Transverse colon (tissue), 4 donors: ENCODE data around the gene RAI1. TPM values are rescaled to one million over a fixed set of nuclear protein-coding genes. Genes with fewer than 3 reads are reported as not detected.

Experiments used
- DNase-seq: peaks from one replicate; pipeline ENCODE4 v3.0.0-alpha.2; 2019
- H3K27ac ChIP-seq, 4 donors: fragments of 200-600 bp; sonication (generic); 2 replicates each; pipeline ENCODE4 v1.5.1; 2016 to 2018; ENCODE audit warnings: inconsistent platforms in 4 of 4
- H3K27me3 ChIP-seq: fragments of 200-600 bp; sonication (generic); 2 replicates; pipeline ENCODE4 v1.5.1; 2017; ENCODE audit warnings: inconsistent platforms
- H3K36me3 ChIP-seq, 4 donors: fragments of 200-600 bp; sonication (generic); 2 replicates each; pipeline ENCODE4 v1.5.1; 2017 to 2019; ENCODE audit warnings: inconsistent platforms in 4 of 4
- H3K4me1 ChIP-seq, 4 donors: fragments of 200-600 bp; sonication (generic); 2 replicates each; pipeline ENCODE4 v1.5.1; 2017 to 2020; ENCODE audit warnings: inconsistent platforms in 4 of 4
- H3K4me3 ChIP-seq, 4 donors: fragments of 200-600 bp; sonication (generic); 1 replicate in 1 of 4; 2 replicates in 3 of 4; pipeline versions ENCODE4 v1.5.1 to v1.6.1; 2017 to 2019; ENCODE audit warnings: inconsistent platforms in 4 of 4
- H3K9me3 ChIP-seq, 2 donors: fragments of 200-600 bp; sonication (generic); 2 replicates each; pipeline ENCODE4 v1.5.1; 2017 to 2019; ENCODE audit warnings: inconsistent platforms in 2 of 2
- EP300 ChIP-seq: sonication (generic); formaldehyde crosslinking; IDR thresholded peaks from one replicate; pipeline ENCODE4 v1.6.1; 2017; ENCODE audit warnings: antibody characterized with exemption, low read depth
- POLR2A ChIP-seq: fragments of 450-650 bp; IDR thresholded peaks from one replicate; pipeline ENCODE4 v1.6.1; 2016; ENCODE audit warnings: antibody characterized with exemption, mild to moderate bottlenecking, moderate library complexity
- POLR2AphosphoS5 ChIP-seq, 3 donors: sonication (generic); formaldehyde crosslinking; IDR thresholded peaks; one replicate each; pipeline ENCODE4 v1.6.1; 2016; ENCODE audit warnings: antibody characterized with exemption in 3 of 3
- WGBS, 2 donors: methylation state at CpG; one replicate each; pipeline ENCODE4 v1.1.5; 2018; ENCODE audit warnings: low coverage in 1 of 2; 5-methylcytosine and 5-hydroxymethylcytosine counted together
- in situ Hi-C, 4 donors: fragments of 200-750 bp; cut with MboI; loops; one replicate each; pipeline versions ENCODE4 v1.15.0 to v1.15.1; 2017; ENCODE audit warnings: low sequenced_read_pairs in 3 of 4, low pct_ligation_motif_present in 1 of 4, low pct_unique_long_range_greater_than_20kb in 1 of 4
- intact Hi-C: fragments of 100-400 bp; cut with DNase I; formaldehyde crosslinking; loops from one replicate; pipeline ENCODE4 v1.15.1; 2023; ENCODE audit warnings: low total_unique reads
- total RNA-seq, 4 donors: library from RNA; depleted of rRNA; stranded (reverse); fragments of >200 nt; gene quantifications; one replicate each; pipeline ENCODE4 v1.1.0, GENCODE V29; 2016
- TF ChIP-seq, protein P1 (sequence below), 5 experiments: fragments of 200-600 bp in 3 of 5; fragments of 450-650 bp in 2 of 5; sonication (generic) in 3 of 5; IDR thresholded peaks; 1 replicate in 2 of 5; 2 replicates in 3 of 5; pipeline ENCODE4 v1.5.1; 2016 to 2017; ENCODE audit warnings: antibody characterized with exemption in 5 of 5, inconsistent platforms in 3 of 5, mild to moderate bottlenecking in 2 of 5, moderate library complexity in 1 of 5

RAI1 gene
- total RNA-seq, 4 donors from 2014 or later: 14.1 to 163 (median 34.6) TPM

GRCh38 chr17:17653343-17653742, 27.9 kb upstream of the RAI1 start:
- DNase-seq: no peak
- Histone ChIP-seq H3K9me3 (no peaks in the 10 kb centered on the region), H3K27me3 (no peaks in the 10 kb centered on the region), H3K27ac (no peak overlapping the region), H3K4me1 (no peaks in the 10 kb centered on the region), H3K4me3 (no peak overlapping the region), H3K36me3 (no peaks in the 10 kb centered on the region)
- TF ChIP-seq POLR2A (no peak), EP300 (no peak), POLR2AphosphoS5 (IDR thresholded peaks at IDR 0.05) (no peak)
- TF ChIP-seq, protein P1, sequence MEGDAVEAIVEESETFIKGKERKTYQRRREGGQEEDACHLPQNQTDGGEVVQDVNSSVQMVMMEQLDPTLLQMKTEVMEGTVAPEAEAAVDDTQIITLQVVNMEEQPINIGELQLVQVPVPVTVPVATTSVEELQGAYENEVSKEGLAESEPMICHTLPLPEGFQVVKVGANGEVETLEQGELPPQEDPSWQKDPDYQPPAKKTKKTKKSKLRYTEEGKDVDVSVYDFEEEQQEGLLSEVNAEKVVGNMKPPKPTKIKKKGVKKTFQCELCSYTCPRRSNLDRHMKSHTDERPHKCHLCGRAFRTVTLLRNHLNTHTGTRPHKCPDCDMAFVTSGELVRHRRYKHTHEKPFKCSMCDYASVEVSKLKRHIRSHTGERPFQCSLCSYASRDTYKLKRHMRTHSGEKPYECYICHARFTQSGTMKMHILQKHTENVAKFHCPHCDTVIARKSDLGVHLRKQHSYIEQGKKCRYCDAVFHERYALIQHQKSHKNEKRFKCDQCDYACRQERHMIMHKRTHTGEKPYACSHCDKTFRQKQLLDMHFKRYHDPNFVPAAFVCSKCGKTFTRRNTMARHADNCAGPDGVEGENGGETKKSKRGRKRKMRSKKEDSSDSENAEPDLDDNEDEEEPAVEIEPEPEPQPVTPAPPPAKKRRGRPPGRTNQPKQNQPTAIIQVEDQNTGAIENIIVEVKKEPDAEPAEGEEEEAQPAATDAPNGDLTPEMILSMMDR (IDR thresholded peaks at IDR 0.05): no peak
- WGBS, 2 donors: 87% methylated on average over 3 of the region's 3 CpGs; no CpG with 5 or more reads in 1 of the 2 donors
- in situ Hi-C loops (no loop called here), intact Hi-C loops (no loop called here)

DNA sequence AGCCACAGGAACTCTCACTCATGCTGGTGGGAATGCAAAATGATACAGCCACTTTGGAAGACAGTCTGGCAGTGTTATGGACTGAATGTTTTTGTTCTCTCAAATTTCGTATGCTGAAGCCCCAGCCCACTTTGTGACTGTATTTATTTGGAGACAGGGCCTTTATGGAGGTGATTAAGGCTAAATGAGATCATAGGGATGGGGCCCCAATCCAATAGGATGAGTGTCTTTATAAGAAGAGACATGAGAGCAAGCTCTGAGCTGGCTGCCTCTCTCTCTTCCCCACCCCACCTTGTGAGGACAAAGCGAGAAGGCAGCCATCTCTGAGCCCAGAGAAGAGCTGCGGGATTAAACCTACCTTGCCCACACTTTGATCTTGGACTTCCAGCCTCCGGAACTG, 21.9 kb upstream of the RAI1 start:
- no peak overlapping the region for H3K27ac ChIP-seq
- peaks cover 0 to 5% (median 0%) of the 10 kb centered on the region in 4 donors for H3K4me1 ChIP-seq
- TF ChIP-seq, protein P1 (IDR thresholded peaks at IDR 0.05): no peak
- TF ChIP-seq POLR2AphosphoS5 (IDR thresholded peaks at IDR 0.05): no peak
- no peak for TF ChIP-seq EP300
- TF ChIP-seq POLR2A: no peak
- intact Hi-C loops: no loop called here
- H3K9me3 ChIP-seq: peaks cover 3 to 9% of the 10 kb centered on the region in 2 donors
- no peaks in the 10 kb centered on the region for H3K27me3 ChIP-seq
- 90% methylated on average over 4 of the region's 4 CpGs; no CpG with 5 or more reads in 1 of the 2 donors for WGBS, 2 donors
- H3K36me3 ChIP-seq: no peaks in the 10 kb centered on the region
- in situ Hi-C loops: no loop called here
- H3K4me3 ChIP-seq: no peak overlapping the region
- no peak for DNase-seq

GRCh38 chr17:17661134-17661533, 20.1 kb upstream of the RAI1 start:
- no peak for DNase-seq
- TF ChIP-seq EP300 (no peak), POLR2AphosphoS5 (IDR thresholded peaks at IDR 0.05) (no peak), POLR2A (no peak)
- TF ChIP-seq, protein P1 (IDR thresholded peaks at IDR 0.05): no peak
- H3K4me1 ChIP-seq: peaks cover 0 to 7% (median under 1%) of the 10 kb centered on the region in 4 donors
- H3K27me3 ChIP-seq: no peaks in the 10 kb centered on the region
- WGBS, 2 donors: 63% methylated on average over 8 of the region's 8 CpGs; no CpG with 5 or more reads in 1 of the 2 donors
- H3K36me3 ChIP-seq: no peaks in the 10 kb centered on the region
- H3K9me3 ChIP-seq: peaks cover 3 to 9% of the 10 kb centered on the region in 2 donors
- H3K4me3 ChIP-seq: no peak overlapping the region
- H3K27ac ChIP-seq: no peak overlapping the region
- intact Hi-C loops (no loop called here), in situ Hi-C loops (no loop called here)

DNA sequence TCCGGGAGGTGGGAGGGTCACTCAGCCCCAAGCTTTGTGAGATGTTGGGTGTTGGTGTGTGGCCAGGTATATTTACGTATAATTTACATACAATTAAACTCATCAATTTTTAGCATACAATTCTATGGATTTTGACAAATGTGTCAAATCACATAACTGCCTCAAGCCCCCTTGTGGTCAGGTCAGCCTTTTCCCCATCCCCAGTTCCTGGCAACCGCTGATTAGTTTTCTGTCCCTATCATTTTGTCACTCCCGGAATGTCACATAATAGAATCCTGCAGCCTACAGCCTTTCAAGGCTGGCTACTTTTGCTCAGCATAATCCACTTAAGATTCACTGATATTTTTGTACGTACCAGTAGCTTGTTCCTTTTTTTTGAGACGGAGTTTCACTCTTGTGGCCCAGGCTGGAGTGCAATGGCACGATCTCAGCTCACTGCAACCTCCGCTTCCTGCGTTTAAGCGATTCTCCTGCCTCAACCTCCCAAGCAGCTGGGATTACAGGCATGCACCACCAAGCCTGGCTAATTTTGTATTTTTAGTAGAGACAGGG, 19.3 kb upstream of the RAI1 start:
- H3K4me1 ChIP-seq: peaks cover 0 to 12% (median 2%) of the 10 kb centered on the region in 4 donors
- no peak for TF ChIP-seq POLR2A
- TF ChIP-seq, protein P1 (IDR thresholded peaks at IDR 0.05): no peak
- no peak for TF ChIP-seq EP300
- no peak for TF ChIP-seq POLR2AphosphoS5 (IDR thresholded peaks at IDR 0.05)
- 79 to 84% methylated on average over 7 to 10 of the region's 10 CpGs for WGBS, 2 donors
- H3K4me3 ChIP-seq: no peak overlapping the region
- no peak overlapping the region for H3K27ac ChIP-seq
- no peaks in the 10 kb centered on the region for H3K36me3 ChIP-seq
- DNase-seq: no peak
- peaks cover 3 to 9% of the 10 kb centered on the region in 2 donors for H3K9me3 ChIP-seq
- intact Hi-C loops (no loop called here), in situ Hi-C loops (no loop called here)
- H3K27me3 ChIP-seq: no peaks in the 10 kb centered on the region
